H1 (cell line): ENCODE results near the gene GAPDH. TPM values are rescaled to one million over a fixed set of nuclear protein-coding genes. Genes with fewer than 3 reads are reported as not detected.
A peak's percentile ranks its signal among the peaks of the same experiment; 100 is the strongest.

Experiments
- BACH1 ChIP-seq: IDR thresholded peaks from 2 replicates; pipeline ENCODE4 v1.6.1; 2012; ENCODE audit warnings: low read length, improper control_type of control experiment
- CBX5 ChIP-seq: fragments of 300-800, 300-1000 bp; sonication (generic); IDR thresholded peaks from 2 replicates; pipeline ENCODE4 v1.7.1; 2016; ENCODE audit warnings: antibody characterized with exemption, low read length, low read depth
- CBX8 ChIP-seq: fragments of 300-800, 300-1000 bp; sonication (generic); IDR thresholded peaks from 2 replicates; pipeline ENCODE4 v1.7.1; 2016; ENCODE audit warnings: low read depth, low read length, borderline replicate concordance
- EGR1 ChIP-seq: IDR thresholded peaks from 2 replicates; pipeline ENCODE4 v1.6.1; 2011; ENCODE audit warnings: low read depth, low read length, borderline replicate concordance
- GTF2F1 ChIP-seq: IDR thresholded peaks from 2 replicates; pipeline ENCODE4 v1.6.1; 2012; ENCODE audit warnings: low read depth, low read length, improper control_type of control experiment, borderline replicate concordance
- HDAC2 ChIP-seq, 2 experiments: fragments of 300-600 bp in 1 of 2; sonication (generic) in 1 of 2; IDR thresholded peaks; 2 replicates each; pipeline ENCODE4 v1.6.1; 2011 to 2012; ENCODE audit warnings: low read depth in 2 of 2, low read length in 2 of 2, mild to moderate bottlenecking in 2 of 2, moderate library complexity in 2 of 2, borderline replicate concordance in 1 of 2, inconsistent platforms in 1 of 2
- JUND ChIP-seq: IDR thresholded peaks from 2 replicates; pipeline ENCODE4 v1.6.1; 2011; ENCODE audit warnings: mild to moderate bottlenecking, improper control_type of control experiment, low read length
- KDM1A ChIP-seq: fragments of 200-600, 300-600 bp; sonication (generic); IDR thresholded peaks from 2 replicates; pipeline ENCODE4 v1.7.1; 2016; ENCODE audit warnings: mild to moderate bottlenecking, low read length, borderline replicate concordance
- MAFK ChIP-seq: IDR thresholded peaks from 2 replicates; pipeline ENCODE4 v1.6.1; 2012; ENCODE audit warnings: low read depth, mild to moderate bottlenecking, improper control_type of control experiment, low read length
- MAX ChIP-seq: IDR thresholded peaks from 2 replicates; pipeline ENCODE4 v1.6.1; 2012; ENCODE audit warnings: inconsistent platforms
- NANOG ChIP-seq: IDR thresholded peaks from 2 replicates; pipeline ENCODE4 v1.6.1; 2011; ENCODE audit warnings: low read length, low read depth, mild to moderate bottlenecking, inconsistent platforms; ENCODE audit not compliant: insufficient read depth, poor library complexity, severe bottlenecking
- NRF1 ChIP-seq: IDR thresholded peaks from 2 replicates; pipeline ENCODE4 v1.6.1; 2011; ENCODE audit warnings: mild to moderate bottlenecking, low read depth, low read length, improper control_type of control experiment
- SIN3A ChIP-seq, 2 experiments: IDR thresholded peaks in 1 of 2; conservative IDR thresholded peaks in 1 of 2; 2 replicates each; pipeline ENCODE4 v1.6.1; 2011 to 2012; ENCODE audit warnings: low read length in 2 of 2, improper control_type of control experiment in 1 of 2, low read depth in 1 of 2, mild to moderate bottlenecking in 1 of 2
- SIRT6 ChIP-seq: IDR thresholded peaks from one replicate; pipeline ENCODE4 v1.7.1; 2012; ENCODE audit warnings: low read length, inconsistent platforms
- SP2 ChIP-seq: IDR thresholded peaks from 2 replicates; pipeline ENCODE4 v1.6.1; 2012; ENCODE audit warnings: mild to moderate bottlenecking, low read length, inconsistent platforms
- SRF ChIP-seq: IDR thresholded peaks from 2 replicates; pipeline ENCODE4 v1.6.1; 2011; ENCODE audit warnings: mild to moderate bottlenecking, low read depth, low read length, moderate library complexity
- TEAD4 ChIP-seq: IDR thresholded peaks from 2 replicates; pipeline ENCODE4 v1.6.1; 2012; ENCODE audit warnings: low read depth, low read length, inconsistent platforms, mixed read lengths
- USF2 ChIP-seq: IDR thresholded peaks from 2 replicates; pipeline ENCODE4 v1.6.1; 2011; ENCODE audit warnings: low read length, improper control_type of control experiment
- YY1 ChIP-seq: IDR thresholded peaks from 2 replicates; pipeline ENCODE4 v1.6.1; 2011; ENCODE audit warnings: low read depth, mild to moderate bottlenecking, low read length
- polyA plus RNA-seq, 7 experiments: library from polyadenylated mRNA; depleted of rRNA in 3 of 7; stranded (reverse) in 5 of 7; unstranded in 2 of 7; fragments of >200 nt in 5 of 7; fragments of 200-250 nt in 2 of 7; gene quantifications; 1 replicate in 5 of 7; 2 replicates in 1 of 7; 4 replicates in 1 of 7; pipeline versions ENCODE4 v1.2.1 to v1.2.3, GENCODE V29; 2011 to 2013; ENCODE audit warnings: missing spikeins in 2 of 7, mixed read lengths in 2 of 7
- total RNA-seq: library from RNA; stranded (reverse); fragmentation: NEBNext Ultra II Directional; extraction: Animal tissue kit (Norgen Biotek cat#: 25700); gene quantifications from 2 replicates; pipeline ENCODE4 v1.2.1, GENCODE V29; 2021

The GAPDH gene
- total and polyA plus RNA-seq, 2 of the 8 experiments (the other 6 are each of a cell fraction or from before 2014, with no cell fraction given): 5,175 to 15,878 TPM

GRCh38 chr12:6534945-6535696 is 804 bp downstream of the GAPDH start (continued):
- TF ChIP-seq USF2 (peak; percentile 90), CBX5 (no peak), JUND (no peak), SP2 (no peak), HDAC2 (IDR thresholded peaks at IDR 0.05; ENCODE audit: borderline replicate concordance in 1 of 2, low read depth in 2 of 2, low read length in 2 of 2) (no peak; a peak in 1 of 4 replicates), NRF1 (no peak), BACH1 (no peak; the same call in 1 of the 2 replicates), YY1 (peak; percentile 90), GTF2F1 (0 out of 2 replicates have a peak, but pooled peaks have one; percentile 83), MAFK (no peak; the same call in 1 of the 2 replicates), SRF (no peak), TEAD4 (no peak), SIRT6 (peak; percentile 21), NANOG (no peak), CBX8 (no peak), KDM1A (no peak), SIN3A (conservative IDR thresholded peaks at IDR 0.05 in 1 of 2, IDR thresholded peaks at IDR 0.05 in 1 of 2; ENCODE audit: low read depth in 1 of 2, low read length in 2 of 2) (peak in 1 of 2 experiments; percentile 88; a peak in 2 of 4 replicates), EGR1 (no peak), MAX (peak; percentile 87)
